Lung (tissue), 12 donors: ENCODE measurements around the gene RSPH1. TPM values are rescaled to one million over a fixed set of nuclear protein-coding genes. Genes with fewer than 3 reads are reported as not detected.

ENCODE experiments used
- ATAC-seq: fragments of 200-7000 bp; cut with Tn5 transposase; one replicate; pipeline ENCODE4 v1.9.1; 2020; ENCODE audit warnings: moderate number of reproducible peaks; ENCODE audit not compliant: insufficient read depth, low FRiP score
- DNase-seq, 3 donors: peaks; one replicate each; pipeline ENCODE4 v3.0.0-alpha.2; 2013 to 2017
- H3K27ac ChIP-seq, 2 donors: one replicate each; pipeline ENCODE4 v1.5.1; 2013; ENCODE audit warnings: mild to moderate bottlenecking in 2 of 2, moderate library complexity in 2 of 2, control low read depth in 1 of 2, inconsistent platforms in 1 of 2, low read depth in 1 of 2, low read length in 1 of 2
- H3K27me3 ChIP-seq, 3 donors: one replicate each; pipeline ENCODE4 v1.5.1; 2013; ENCODE audit warnings: low read length in 2 of 3; ENCODE audit not compliant: control insufficient read depth in 3 of 3, insufficient read depth in 3 of 3
- H3K36me3 ChIP-seq, 4 donors: one replicate each; pipeline ENCODE4 v1.5.1; 2013; ENCODE audit warnings: low read length in 4 of 4, mild to moderate bottlenecking in 1 of 4, moderate library complexity in 1 of 4; ENCODE audit not compliant: control insufficient read depth in 4 of 4, insufficient read depth in 4 of 4
- H3K4me1 ChIP-seq, 5 donors: one replicate each; pipeline ENCODE4 v1.5.1; 2013; ENCODE audit warnings: low read length in 5 of 5, mild to moderate bottlenecking in 2 of 5, moderate library complexity in 1 of 5; ENCODE audit not compliant: control insufficient read depth in 5 of 5, insufficient read depth in 5 of 5
- H3K4me3 ChIP-seq: one replicate; pipeline ENCODE4 v1.5.1; 2013; ENCODE audit warnings: mild to moderate bottlenecking, control low read depth, moderate library complexity
- H3K9ac ChIP-seq, 2 donors: one replicate each; pipeline ENCODE4 v1.5.1; 2013; ENCODE audit warnings: low read length in 2 of 2, control low read depth in 1 of 2; ENCODE audit not compliant: insufficient read depth in 1 of 2
- H3K9me3 ChIP-seq, 4 donors: one replicate each; pipeline ENCODE4 v1.5.1; 2013; ENCODE audit warnings: low read length in 3 of 4, mild to moderate bottlenecking in 1 of 4, moderate library complexity in 1 of 4; ENCODE audit not compliant: control insufficient read depth in 4 of 4, insufficient read depth in 3 of 4
- WGBS, 2 donors: extraction: QIAGEN DNeasy Blood & Tissue Kit; methylation state at CpG; one replicate each; pipeline ENCODE4 v1.1.7; 2013; 5-methylcytosine and 5-hydroxymethylcytosine counted together
- polyA plus RNA-seq, 2 donors: library from polyadenylated mRNA; stranded (reverse); fragments of 200-250 nt; gene quantifications; one replicate each; pipeline ENCODE4 v1.2.1, GENCODE V29; 2013
- total RNA-seq, 2 donors: library from RNA; depleted of rRNA in 1 of 2; stranded (reverse); fragments of >200 nt in 1 of 2; gene quantifications; one replicate each; pipeline ENCODE4 v1.2.1, GENCODE V29; 2014 to 2021
- TF ChIP-seq, protein P1 (sequence below): IDR thresholded peaks from 2 replicates; pipeline ENCODE4 v1.5.1; 2012; ENCODE audit warnings: mild to moderate bottlenecking; ENCODE audit errors: control extremely low read depth, extremely low read depth
- donor health status: control.
- donor health status: control.
- donor health status: Bipolar disorder and iron deficiency.
- donor health status: healthy.
- donor health status: DM: yes; HTN: yes; CAD: no.

The RSPH1 gene
- total and polyA plus RNA-seq, 4 donors = 17.6 to 46.9 (median 27.7) TPM

DNA sequence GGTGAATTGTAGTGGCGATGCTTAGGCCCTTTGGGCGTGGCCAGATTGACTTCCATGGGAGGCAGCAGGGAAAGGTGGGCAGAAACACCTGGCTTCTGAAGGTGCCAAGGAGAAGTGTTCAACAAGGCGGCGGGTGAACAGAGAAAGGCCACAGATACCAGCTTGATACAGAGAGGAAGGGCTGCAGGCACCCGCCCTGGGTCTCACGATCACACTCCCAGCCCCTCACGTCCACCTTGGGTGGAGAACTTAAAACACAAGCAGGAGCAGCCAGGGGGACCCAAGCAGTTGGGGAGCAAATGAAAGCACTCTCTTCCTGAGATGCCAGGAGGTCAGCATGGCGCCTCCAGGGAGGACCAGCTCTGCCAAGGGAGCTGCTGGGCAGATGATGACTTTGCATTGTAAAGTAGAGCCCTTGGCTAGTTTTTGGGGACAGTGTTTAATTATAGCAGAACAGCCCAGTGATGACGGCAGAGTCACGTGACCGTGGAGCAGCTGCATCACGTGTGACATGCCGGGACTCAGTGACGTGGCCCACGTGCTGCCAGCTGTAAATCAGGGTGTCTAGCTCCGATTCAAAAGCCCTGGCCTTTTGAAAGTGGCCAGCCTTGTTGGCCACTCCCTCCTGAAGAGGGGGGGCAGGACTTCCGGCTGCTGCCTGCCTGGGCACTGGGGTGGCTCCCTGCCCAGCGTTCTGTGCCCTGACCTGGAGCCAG, 36.6 kb upstream of the RSPH1 start:
- no peak overlapping the region for H3K9ac ChIP-seq
- no peaks in the 10 kb centered on the region for H3K27me3 ChIP-seq
- 52 to 57% methylated on average over 18 of the region's 18 CpGs for WGBS, 2 donors
- ATAC-seq (peak; percentile 52), DNase-seq (peak in 1 of 3 donors; percentile 50)
- H3K36me3 ChIP-seq = peaks cover 0 to 14% (median 0%) of the 10 kb centered on the region in 4 donors
- H3K4me3 ChIP-seq = no peak overlapping the region
- TF ChIP-seq, protein P1, sequence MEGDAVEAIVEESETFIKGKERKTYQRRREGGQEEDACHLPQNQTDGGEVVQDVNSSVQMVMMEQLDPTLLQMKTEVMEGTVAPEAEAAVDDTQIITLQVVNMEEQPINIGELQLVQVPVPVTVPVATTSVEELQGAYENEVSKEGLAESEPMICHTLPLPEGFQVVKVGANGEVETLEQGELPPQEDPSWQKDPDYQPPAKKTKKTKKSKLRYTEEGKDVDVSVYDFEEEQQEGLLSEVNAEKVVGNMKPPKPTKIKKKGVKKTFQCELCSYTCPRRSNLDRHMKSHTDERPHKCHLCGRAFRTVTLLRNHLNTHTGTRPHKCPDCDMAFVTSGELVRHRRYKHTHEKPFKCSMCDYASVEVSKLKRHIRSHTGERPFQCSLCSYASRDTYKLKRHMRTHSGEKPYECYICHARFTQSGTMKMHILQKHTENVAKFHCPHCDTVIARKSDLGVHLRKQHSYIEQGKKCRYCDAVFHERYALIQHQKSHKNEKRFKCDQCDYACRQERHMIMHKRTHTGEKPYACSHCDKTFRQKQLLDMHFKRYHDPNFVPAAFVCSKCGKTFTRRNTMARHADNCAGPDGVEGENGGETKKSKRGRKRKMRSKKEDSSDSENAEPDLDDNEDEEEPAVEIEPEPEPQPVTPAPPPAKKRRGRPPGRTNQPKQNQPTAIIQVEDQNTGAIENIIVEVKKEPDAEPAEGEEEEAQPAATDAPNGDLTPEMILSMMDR = no peak
- peak overlapping the region in 1 of 2 donors; percentile 9 for H3K27ac ChIP-seq
- H3K9me3 ChIP-seq = no peaks in the 10 kb centered on the region
- peaks cover 0 to 19% (median 12%) of the 10 kb centered on the region in 5 donors for H3K4me1 ChIP-seq

DNA sequence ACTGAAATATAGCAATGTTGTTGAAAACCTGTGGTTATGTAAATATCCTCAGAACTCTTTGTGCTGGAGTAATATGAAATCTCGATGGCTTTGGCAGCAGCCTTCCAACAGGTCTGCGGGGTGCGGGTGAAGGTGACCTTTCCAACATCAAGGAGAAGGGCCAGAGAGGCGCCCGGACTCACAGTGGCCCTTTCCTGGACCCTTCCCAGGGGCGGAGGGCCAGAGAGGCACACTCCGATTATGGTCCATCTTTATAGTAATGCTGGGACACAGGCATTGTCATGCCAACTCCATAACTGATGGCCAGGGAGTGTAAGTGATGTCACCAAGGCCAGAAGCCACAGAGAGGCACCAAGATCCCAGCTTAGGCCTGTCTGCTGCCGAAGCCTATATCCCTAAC, 35.7 kb upstream of the RSPH1 start:
- no peak overlapping the region for H3K27ac ChIP-seq
- peaks cover 0 to 14% (median 0%) of the 10 kb centered on the region in 4 donors for H3K36me3 ChIP-seq
- no peaks in the 10 kb centered on the region for H3K27me3 ChIP-seq
- H3K4me3 ChIP-seq = no peak overlapping the region
- TF ChIP-seq, protein P1 = no peak
- WGBS, 2 donors = 81 to 92% methylated on average over 8 of the region's 8 CpGs
- no peaks in the 10 kb centered on the region for H3K9me3 ChIP-seq
- ATAC-seq (no peak), DNase-seq (peak in 1 of 3 donors; percentile 9)
- H3K4me1 ChIP-seq = peaks cover 0 to 23% (median 15%) of the 10 kb centered on the region in 5 donors
- no peak overlapping the region for H3K9ac ChIP-seq

DNA sequence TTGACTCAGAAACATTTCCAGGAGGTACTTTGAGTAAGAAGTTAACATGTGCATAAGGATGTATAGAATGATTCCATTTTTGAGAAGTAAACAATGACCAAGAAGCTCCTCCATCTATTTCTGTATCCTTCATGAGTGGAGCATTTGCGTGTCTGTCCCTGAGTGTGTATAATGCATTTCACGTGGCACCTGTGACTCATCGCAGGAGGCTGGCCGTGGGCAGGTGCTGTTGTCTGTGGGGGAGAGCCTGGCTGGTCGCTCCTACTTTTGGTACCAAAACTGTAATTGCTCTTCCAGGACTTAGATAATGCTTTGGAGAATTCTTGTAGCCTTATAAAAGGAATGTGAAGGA, 34.1 kb upstream of the RSPH1 start:
- H3K27ac ChIP-seq = no peak overlapping the region
- peaks cover 1 to 31% (median 26%) of the 10 kb centered on the region in 5 donors for H3K4me1 ChIP-seq
- no peak overlapping the region for H3K4me3 ChIP-seq
- no peak overlapping the region for H3K9ac ChIP-seq
- ATAC-seq (no peak), DNase-seq (no peak)
- 88 to 97% methylated on average over 5 of the region's 5 CpGs for WGBS, 2 donors
- TF ChIP-seq, protein P1 = no peak
- peaks cover 0 to 4% (median 0%) of the 10 kb centered on the region in 4 donors for H3K36me3 ChIP-seq
- H3K9me3 ChIP-seq = no peaks in the 10 kb centered on the region
- H3K27me3 ChIP-seq = no peaks in the 10 kb centered on the region
